ENCODE results near the gene PDLIM5.

The PDLIM5 gene

DNA sequence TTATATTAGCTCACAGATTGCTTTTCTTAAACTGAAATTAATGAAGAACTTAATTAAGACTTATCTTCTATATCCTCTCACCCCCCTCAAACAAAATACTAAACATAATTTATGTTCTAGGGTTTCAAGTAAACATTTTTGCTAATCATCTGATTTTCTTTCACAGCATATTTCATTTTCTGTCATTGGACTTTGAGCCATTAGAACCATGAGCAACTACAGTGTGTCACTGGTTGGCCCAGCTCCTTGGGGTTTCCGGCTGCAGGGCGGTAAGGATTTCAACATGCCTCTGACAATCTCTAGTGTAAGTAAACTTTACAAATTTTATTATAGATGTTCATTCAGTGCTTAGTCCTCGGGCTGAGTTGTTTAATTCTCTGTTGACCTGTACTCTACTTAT lies 3.3 kb downstream of the PDLIM5 start:
- DNase-seq (ENCODE audit: low read depth), result no peak

GRCh38 chr4:94457692-94458106 lies 6.0 kb downstream of the PDLIM5 start:
- no peak overlapping the region for H3K4me3 ChIP-seq (ENCODE audit: low read depth, low read length)
- TF ChIP-seq, protein P1, sequence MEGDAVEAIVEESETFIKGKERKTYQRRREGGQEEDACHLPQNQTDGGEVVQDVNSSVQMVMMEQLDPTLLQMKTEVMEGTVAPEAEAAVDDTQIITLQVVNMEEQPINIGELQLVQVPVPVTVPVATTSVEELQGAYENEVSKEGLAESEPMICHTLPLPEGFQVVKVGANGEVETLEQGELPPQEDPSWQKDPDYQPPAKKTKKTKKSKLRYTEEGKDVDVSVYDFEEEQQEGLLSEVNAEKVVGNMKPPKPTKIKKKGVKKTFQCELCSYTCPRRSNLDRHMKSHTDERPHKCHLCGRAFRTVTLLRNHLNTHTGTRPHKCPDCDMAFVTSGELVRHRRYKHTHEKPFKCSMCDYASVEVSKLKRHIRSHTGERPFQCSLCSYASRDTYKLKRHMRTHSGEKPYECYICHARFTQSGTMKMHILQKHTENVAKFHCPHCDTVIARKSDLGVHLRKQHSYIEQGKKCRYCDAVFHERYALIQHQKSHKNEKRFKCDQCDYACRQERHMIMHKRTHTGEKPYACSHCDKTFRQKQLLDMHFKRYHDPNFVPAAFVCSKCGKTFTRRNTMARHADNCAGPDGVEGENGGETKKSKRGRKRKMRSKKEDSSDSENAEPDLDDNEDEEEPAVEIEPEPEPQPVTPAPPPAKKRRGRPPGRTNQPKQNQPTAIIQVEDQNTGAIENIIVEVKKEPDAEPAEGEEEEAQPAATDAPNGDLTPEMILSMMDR (IDR thresholded peaks at IDR 0.05; ENCODE audit: low read depth, low read length, missing control alignments), result no peak
- no peak for DNase-seq (ENCODE audit: low read depth)
- in situ Hi-C loops (cut with HindIII; ENCODE audit: low sequenced_read_pairs), result loop anchor here (5.0 kb wide), 1 partner anchor 40 kb away; no protein-coding TSS in a partner anchor

More for the DNA sequence above, 3.3 kb downstream of the PDLIM5 start:
- in situ Hi-C loops (cut with HindIII; ENCODE audit: low sequenced_read_pairs), result loop anchor here (5.0 kb wide), 1 partner anchor 42 kb away; no protein-coding TSS in a partner anchor
- H3K4me3 ChIP-seq (ENCODE audit: low read depth, low read length), result no peak overlapping the region
- TF ChIP-seq, protein P1 (IDR thresholded peaks at IDR 0.05; ENCODE audit: low read depth, low read length, missing control alignments), result no peak

- no peak for DNase-seq (ENCODE audit: low read depth)
- in situ Hi-C loops (cut with HindIII; ENCODE audit: low sequenced_read_pairs), result loop anchor here (5.0 kb wide), 1 partner anchor 39 kb away; no protein-coding TSS in a partner anchor
- TF ChIP-seq, protein P1 (IDR thresholded peaks at IDR 0.05; ENCODE audit: low read depth, low read length, missing control alignments), result no peak
- H3K4me3 ChIP-seq (ENCODE audit: low read depth, low read length), result no peak overlapping the region
Measured at GRCh38 chr4:94458682-94459081, 6.9 kb downstream of the PDLIM5 start.

DNA sequence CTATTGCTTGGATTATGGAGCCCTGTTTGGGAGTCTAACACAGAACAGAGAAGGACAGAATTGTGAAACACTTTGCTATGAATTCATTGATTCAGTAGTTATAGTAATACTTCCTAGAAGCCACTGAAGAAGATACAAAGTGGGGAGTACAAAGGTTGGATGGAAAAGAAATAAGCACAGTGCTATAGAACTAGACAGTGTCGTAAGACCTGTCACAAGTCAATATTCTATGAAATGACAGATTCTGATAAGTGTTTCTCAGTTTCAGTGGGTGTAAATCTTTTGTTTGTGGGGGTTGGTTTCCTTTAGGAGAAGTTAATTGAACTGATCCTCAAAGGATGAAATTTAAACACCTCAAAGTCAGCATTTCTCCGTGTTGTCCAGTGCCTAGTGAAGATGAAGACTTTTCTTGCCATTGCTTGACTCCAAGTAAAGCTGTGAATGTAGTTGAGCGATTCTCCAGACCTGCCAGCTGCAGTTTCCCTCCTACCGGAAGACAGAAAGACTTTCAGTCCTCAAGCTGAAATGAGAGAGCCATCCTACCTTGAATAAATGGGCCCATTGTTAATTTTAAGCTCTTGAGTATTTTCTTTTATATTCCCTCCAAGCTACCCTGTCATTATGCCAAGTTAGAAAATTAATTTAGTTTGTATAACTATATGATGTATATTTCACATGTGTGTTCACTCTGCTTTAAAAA lies 7.9 kb downstream of the PDLIM5 start:
- in situ Hi-C loops (cut with HindIII; ENCODE audit: low sequenced_read_pairs), result loop anchor here (5.0 kb wide), 1 partner anchor 38 kb away; no protein-coding TSS in a partner anchor
- H3K4me3 ChIP-seq (ENCODE audit: low read depth, low read length), result no peak overlapping the region
- DNase-seq (ENCODE audit: low read depth), result no peak
- TF ChIP-seq, protein P1 (IDR thresholded peaks at IDR 0.05; ENCODE audit: low read depth, low read length, missing control alignments), result no peak

DNA sequence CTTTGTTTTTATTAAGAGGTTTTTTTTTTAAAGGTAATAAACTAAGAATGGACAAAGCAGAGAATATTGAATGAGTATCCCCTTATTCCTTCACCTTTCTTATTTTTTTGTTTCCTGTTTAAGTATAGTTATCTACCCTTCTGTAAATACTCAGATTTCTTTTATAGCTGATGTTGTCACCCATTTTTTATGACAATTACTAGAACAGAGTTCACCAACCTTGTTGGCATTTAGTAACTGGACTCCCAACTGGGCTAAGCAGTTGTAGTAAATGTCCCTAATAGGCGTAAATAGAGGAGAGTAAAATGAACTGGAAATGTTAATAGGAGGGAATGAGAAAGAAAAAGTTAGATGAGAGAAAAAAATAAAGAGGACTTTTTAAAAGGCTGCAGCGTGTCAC lies 9.8 kb downstream of the PDLIM5 start:
- TF ChIP-seq, protein P1 (IDR thresholded peaks at IDR 0.05; ENCODE audit: low read depth, low read length, missing control alignments), result no peak
- in situ Hi-C loops (cut with HindIII; ENCODE audit: low sequenced_read_pairs), result no loop called here
- no peak for DNase-seq (ENCODE audit: low read depth)
- H3K4me3 ChIP-seq (ENCODE audit: low read depth, low read length), result no peak overlapping the region

DNA sequence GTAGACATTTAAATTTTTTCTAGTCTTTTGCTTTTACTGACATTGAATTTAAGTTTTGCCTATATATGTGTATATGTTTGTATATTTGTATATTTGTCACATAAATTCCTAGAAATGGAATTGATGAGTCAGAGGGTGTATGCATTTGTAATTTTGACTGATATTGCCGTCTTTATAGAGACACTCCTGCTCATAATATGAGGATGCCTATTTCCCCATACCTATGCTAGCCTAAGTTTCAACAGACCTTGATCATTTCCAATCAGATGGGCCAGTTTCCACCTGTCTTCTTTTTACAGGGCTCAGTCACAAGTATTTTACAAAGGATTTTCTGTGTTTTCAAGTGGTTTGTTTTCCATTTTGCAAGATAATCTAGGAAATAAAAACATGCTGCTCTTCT lies 10.8 kb downstream of the PDLIM5 start:
- TF ChIP-seq, protein P1 (IDR thresholded peaks at IDR 0.05; ENCODE audit: low read depth, low read length, missing control alignments), result no peak
- DNase-seq (ENCODE audit: low read depth), result no peak

More for the DNA sequence above, 10.8 kb downstream of the PDLIM5 start:
- in situ Hi-C loops (cut with HindIII; ENCODE audit: low sequenced_read_pairs), result no loop called here
- no peak overlapping the region for H3K4me3 ChIP-seq (ENCODE audit: low read depth, low read length)
